22Rv1 (cell line): ENCODE measurements around the gene KCNJ9.

Experiments used
- ZFX ChIP-seq: fragments of 450-650 bp; IDR thresholded peaks from 2 replicates; pipeline ENCODE4 v1.6.1; 2017; ENCODE audit warnings: antibody characterized with exemption, borderline replicate concordance
- TF ChIP-seq, protein P1 (sequence below): fragments of 450-650 bp; IDR thresholded peaks from 2 replicates; pipeline ENCODE4 v1.5.1; 2017; ENCODE audit warnings: mild to moderate bottlenecking

DNA sequence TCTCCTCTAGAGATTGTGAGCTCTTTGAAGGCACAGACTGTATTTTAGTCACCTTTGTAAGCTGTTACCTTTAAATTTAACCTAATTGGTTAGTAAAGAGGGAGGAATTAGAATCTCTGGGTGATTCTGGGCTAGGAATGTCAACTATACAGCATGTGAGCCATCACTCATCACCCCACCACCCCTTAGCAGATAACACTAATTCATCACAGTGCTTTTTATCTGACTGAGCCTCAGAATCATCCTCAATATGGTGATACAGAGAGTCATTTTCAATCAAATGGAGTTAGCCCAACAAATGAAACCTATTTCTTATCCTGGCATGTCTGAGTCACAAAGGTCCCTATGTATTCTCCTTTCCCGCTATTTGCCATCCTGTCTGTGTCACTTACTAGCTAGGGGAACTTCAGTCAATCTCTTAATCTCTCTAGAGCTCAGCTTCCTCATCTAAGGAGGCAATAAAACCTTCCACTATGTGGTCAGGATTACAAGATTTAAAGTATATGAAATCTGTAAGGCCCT lies 24.6 kb upstream of the KCNJ9 start:
- TF ChIP-seq, protein P1, sequence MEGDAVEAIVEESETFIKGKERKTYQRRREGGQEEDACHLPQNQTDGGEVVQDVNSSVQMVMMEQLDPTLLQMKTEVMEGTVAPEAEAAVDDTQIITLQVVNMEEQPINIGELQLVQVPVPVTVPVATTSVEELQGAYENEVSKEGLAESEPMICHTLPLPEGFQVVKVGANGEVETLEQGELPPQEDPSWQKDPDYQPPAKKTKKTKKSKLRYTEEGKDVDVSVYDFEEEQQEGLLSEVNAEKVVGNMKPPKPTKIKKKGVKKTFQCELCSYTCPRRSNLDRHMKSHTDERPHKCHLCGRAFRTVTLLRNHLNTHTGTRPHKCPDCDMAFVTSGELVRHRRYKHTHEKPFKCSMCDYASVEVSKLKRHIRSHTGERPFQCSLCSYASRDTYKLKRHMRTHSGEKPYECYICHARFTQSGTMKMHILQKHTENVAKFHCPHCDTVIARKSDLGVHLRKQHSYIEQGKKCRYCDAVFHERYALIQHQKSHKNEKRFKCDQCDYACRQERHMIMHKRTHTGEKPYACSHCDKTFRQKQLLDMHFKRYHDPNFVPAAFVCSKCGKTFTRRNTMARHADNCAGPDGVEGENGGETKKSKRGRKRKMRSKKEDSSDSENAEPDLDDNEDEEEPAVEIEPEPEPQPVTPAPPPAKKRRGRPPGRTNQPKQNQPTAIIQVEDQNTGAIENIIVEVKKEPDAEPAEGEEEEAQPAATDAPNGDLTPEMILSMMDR: no peak
- TF ChIP-seq ZFX: no peak
